OCI-M1 (cell line): Measurements from ENCODE around the gene DENND1A.

Experiments used
- DNase-seq: peaks from one replicate; lab custom pipeline; 2025; lab: John Stamatoyannopoulos, UW

DENND1A gene

DNA sequence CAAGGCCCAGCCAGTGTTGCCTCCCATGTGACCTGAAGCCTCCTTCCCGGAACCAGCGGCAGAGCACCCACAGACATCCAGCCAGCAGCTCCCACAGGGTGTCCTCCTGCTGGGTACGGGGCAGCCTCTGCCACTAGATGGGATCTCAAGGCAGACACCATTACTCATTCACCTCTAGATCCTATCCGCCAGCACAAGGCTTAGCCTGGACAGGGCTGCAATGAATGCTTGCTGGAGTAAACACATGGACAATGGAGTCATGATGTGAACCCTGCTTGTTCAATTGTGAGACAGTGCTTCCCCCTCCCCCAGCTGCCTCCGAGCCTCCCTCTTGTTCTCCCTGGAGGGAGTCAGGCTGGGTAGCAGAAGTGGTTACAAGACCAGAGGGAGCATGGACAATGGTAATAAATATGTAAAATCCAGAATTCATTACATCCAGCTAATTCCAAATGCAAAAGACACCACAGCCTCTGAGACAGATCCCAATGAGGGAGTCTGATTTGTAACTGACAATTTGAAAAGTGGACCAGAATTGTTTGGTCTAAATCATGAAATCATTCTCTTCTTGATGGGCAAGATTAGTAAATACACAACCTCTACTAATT, 441.9 kb downstream of the DENND1A start:
- no peak for DNase-seq

GRCh38 chr9:123486431-123486830, 443.5 kb downstream of the DENND1A start:
- no peak for DNase-seq

- DNase-seq = no peak
Measured at GRCh38 chr9:123485216-123485615, 444.7 kb downstream of the DENND1A start.

- no peak for DNase-seq
Measured at GRCh38 chr9:123484130-123484529, 445.8 kb downstream of the DENND1A start.

GRCh38 chr9:123483191-123483803, 446.6 kb downstream of the DENND1A start:
- DNase-seq = no peak

- no peak for DNase-seq
Measured at GRCh38 chr9:123482295-123482968, 447.5 kb downstream of the DENND1A start.

GRCh38 chr9:123481209-123481865, 448.6 kb downstream of the DENND1A start:
- no peak for DNase-seq

DNA sequence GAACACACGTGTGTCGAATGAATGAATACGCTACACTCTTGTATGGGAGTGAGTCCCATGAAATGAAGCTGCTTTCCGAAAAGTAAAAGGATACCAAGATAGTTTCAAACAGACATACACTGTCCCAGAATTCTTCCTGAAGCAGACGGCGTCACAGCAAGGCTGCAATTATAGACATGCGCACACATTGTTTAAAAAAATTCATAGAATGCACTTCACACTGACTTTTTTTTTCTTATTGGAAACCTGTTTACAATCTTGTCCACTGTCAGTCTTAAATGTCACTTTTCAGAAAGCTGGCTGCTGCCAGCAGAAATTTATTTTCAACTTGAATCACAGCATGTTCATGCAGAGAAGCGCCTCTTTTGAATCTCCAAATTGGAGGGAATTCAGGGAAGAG, 449.1 kb downstream of the DENND1A start:
- no peak for DNase-seq

DNA sequence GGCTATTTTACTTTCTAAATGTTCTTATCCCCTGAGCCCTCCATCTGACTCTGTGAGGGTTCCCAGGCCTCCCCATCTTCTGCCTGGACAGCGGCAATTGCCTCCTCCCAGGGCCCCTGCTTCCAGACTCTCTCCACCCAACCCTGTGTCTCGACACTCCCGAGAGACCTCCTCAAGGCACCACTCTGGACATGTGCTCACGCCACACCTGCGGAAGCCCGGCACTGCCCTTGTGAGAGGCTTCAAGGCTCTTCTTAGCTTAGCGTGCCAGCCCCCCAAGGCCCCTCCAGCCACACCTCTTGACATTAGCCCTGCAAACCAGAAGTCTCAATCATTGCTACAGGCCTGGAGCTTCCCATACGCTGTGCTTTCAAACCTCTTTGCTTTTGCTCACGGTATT, 449.8 kb downstream of the DENND1A start:
- no peak for DNase-seq

DNA sequence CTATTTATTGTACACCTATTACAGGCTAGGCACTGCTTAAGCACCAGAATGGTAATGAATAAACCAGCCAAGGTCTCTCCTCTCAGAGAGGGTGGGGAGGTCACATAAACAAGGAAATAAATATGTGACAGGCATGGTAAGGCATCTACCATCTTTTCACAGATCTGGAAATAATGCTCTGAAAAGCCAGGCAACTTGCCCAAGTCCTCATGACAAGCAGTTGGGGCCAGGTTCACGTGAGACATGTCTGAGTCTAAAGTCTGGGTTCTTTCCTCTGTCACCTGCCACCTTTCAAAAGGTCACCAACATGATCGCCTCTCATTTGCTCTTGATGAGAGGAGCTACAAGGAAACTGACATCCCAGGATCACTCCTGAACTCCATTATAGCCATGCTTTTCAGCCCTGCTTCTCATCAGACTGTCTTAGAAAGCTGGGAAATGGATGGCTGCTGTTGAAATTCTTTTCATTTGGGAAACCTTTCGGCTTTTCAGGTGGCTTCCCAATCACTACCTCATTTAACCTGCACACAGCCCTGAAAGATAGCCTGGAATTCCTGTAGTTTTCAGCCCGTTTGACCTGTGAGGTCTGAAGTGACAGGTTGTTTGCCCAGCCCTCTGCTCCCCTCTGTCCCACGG, 450.8 kb downstream of the DENND1A start:
- no peak for DNase-seq

DNA sequence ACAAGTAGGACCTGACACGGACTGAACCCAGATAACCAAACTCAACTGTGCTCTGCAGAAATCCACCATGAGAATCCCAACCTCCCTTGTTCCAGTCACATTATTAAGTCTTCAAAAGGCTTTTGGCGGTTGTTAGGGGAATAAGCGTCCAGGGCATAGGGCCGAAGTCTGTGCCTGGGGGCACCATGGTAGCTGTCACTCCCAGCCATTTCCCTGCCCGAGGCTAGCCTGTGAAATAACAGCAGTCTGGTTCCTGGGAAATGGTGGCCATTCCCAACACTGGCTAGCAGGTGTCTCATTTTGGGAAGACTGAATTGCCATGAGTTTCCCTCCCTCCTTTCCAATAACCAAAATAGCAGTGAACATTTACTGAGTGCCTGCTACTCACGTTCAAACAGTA, 451.8 kb downstream of the DENND1A start:
- DNase-seq = no peak

GRCh38 chr9:123475407-123475806, 454.5 kb downstream of the DENND1A start:
- no peak for DNase-seq

GRCh38 chr9:123472862-123473614, 456.9 kb downstream of the DENND1A start:
- DNase-seq = no peak

- no peak for DNase-seq
Measured at GRCh38 chr9:123471843-123472570, 457.9 kb downstream of the DENND1A start.

DNA sequence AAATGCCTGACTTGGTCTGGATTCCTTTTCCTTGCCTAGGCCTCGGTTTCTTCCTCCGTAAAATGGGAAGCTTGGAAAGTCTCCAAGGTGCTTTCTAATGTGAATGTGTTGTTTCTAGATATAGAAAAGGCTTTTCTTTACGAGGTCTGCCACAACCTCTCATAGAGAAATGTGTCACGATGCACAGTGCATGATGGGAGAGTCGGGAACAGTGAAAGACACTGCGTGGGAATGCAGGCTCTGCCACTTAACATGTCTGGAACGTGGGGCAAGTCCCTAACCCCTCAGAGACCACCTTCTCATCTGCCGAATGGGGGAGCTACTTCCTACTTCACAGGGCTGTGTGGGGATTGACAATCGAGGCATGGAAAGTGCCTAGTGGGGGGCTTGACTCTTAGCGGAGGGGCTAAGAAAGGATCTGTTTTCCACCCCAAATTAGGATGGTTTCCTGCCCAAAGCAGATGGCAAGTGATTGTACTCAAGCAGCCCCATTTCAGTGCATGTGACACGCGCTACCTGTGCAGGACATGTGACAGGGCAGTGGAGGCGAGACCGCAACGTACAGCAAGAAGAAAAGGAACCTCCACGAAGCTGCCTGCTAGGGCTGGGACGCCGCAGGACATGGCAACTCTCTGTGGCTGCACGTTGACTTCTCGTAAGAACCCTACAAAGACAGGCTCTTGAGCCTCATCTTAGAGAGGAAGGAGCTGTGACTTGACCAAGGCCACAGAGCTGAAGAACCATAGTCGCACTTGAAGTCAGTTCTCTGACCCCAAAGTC, 458.7 kb downstream of the DENND1A start:
- no peak for DNase-seq

- DNase-seq = peak; percentile 78
Measured at GRCh38 chr9:123470121-123470782, 459.7 kb downstream of the DENND1A start.

DNA sequence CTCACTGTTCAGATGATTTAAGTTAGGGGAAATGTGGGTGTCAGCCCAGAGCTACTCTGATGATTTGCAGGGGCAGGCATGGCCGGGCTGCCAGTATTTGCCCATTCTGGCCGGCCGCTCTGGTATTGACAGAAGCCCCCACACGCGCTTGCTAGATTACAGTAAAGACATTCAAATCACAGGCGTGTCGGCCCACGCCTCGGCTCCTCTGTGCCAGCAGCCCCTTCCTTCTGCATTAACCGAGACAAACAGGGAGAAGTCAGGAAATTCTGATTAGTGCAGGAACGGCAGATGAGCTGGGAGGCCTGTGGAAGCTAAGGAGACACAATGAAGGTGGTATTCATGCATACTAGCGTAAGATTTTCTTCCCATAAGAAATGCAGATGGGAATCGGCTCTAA, 460.6 kb downstream of the DENND1A start:
- DNase-seq = no peak

DNA sequence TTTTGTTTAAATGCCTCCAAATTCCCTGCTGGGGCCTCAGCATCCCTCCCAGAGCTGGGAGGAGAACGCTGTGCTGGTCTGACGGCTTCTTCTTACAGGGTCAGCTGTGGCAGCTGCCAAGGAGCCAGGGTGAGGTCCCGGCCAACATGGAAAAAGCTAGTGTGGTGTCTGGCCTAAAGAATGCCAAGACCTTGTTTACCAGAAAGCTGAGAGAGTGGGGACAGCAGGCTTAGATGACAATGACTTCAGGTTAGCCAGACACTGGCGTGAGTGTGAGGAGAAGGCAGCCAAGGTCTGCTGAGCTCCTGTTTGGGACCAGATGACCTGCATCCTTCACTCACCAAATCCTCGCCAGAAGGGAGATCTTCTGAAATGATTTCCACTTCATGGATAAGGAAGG, 461.4 kb downstream of the DENND1A start:
- no peak for DNase-seq

- no peak for DNase-seq
Measured at GRCh38 chr9:123465304-123465703, 464.6 kb downstream of the DENND1A start.

GRCh38 chr9:123460091-123460490, 469.8 kb downstream of the DENND1A start:
- no peak for DNase-seq
